LNCaP clone FGC (cell line): ENCODE results near the gene GSTM2.

Source experiments
- DNase-seq: peaks from one replicate; pipeline ENCODE4 v3.0.0-alpha.2; 2011; ENCODE audit warnings: low read depth
- H3K4me3 ChIP-seq: 2 replicates; pipeline ENCODE4 v1.5.1; 2011; ENCODE audit warnings: mild to moderate bottlenecking, low read depth, low read length, control low read depth
- CTCF ChIP-seq: IDR thresholded peaks from 2 replicates; pipeline ENCODE4 v1.5.1; 2012; ENCODE audit warnings: mild to moderate bottlenecking; ENCODE audit not compliant: control insufficient read depth, insufficient read depth; ENCODE audit errors: extremely low read depth

GSTM2 gene

GRCh38 chr1:109641861-109642260 is 26.0 kb upstream of the GSTM2 start:
- DNase-seq: no peak
- TF ChIP-seq CTCF: no peak
- H3K4me3 ChIP-seq: no peak overlapping the region

- DNase-seq: no peak
- H3K4me3 ChIP-seq: no peak overlapping the region
- no peak for TF ChIP-seq CTCF
These were observed 25.2 kb upstream of the GSTM2 start for GRCh38 chr1:109642626-109643025.

DNA sequence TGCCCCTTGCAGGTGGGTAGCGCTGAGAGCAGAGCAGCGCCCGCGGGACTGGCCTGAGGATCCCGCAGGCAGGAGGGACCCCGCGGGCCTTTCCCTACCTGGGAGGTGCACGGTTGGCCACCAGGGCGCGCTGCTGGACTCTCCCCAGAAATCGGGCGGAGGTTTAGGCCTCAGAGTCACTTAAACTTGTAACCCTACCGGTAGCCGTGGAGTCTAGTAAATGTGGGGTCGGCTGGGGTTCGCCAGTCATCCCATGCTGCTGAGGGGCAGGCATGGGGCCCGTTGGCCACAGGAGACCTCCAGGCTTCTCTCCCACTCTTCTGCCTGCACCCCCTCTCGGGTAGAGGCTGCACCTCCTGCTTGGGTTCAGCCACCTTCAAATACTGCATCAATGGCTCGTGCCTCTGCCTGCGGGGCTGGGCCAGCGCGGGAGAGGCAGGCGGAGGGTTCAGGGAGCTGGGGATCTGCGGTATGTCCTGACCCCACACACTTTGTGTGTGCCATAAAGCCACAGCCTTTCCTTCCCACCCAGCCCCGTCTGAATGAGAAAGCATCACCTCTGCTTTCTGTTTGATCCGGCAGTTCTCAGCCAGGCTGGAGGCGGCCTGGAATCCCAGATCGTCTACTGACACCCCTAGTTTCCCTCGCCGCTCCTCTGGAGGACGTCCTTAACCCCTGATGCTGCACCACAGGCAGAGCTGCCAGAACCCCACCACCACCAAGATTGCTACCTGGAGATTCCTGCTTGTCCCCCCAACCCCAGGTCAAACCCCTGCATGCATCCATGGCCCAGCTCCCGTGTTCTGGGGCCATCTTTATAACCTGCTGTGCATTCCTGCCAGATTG is 24.2 kb upstream of the GSTM2 start:
- no peak overlapping the region for H3K4me3 ChIP-seq
- peak; percentile 83 for TF ChIP-seq CTCF
- no peak for DNase-seq

DNA sequence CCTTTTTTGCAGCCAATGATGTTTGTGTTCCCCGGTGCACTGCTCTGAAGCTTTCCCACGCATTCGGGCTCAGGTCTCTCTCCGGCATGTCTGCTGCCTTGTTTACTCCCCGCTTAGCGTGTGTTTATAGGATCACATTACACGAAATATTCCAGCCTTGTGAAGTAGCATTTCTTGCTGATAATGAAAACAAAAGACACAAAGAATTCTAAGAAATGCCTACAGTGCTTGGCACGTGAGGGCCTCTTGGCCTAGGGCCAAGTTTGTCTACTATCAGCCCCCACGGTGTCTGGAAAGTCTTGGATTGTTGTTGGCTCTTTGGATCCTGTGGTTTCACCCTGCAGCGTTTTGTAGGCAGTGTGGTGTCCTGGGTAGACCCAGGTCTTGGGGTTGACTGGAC is 23.2 kb upstream of the GSTM2 start:
- TF ChIP-seq CTCF: no peak
- no peak overlapping the region for H3K4me3 ChIP-seq
- DNase-seq: no peak

- peak; percentile 54 for TF ChIP-seq CTCF
- no peak for DNase-seq
- peak overlapping the region; percentile 19; the same call in 1 of the 2 replicates for H3K4me3 ChIP-seq
These were observed 18.4 kb upstream of the GSTM2 start for GRCh38 chr1:109649491-109649914.

DNA sequence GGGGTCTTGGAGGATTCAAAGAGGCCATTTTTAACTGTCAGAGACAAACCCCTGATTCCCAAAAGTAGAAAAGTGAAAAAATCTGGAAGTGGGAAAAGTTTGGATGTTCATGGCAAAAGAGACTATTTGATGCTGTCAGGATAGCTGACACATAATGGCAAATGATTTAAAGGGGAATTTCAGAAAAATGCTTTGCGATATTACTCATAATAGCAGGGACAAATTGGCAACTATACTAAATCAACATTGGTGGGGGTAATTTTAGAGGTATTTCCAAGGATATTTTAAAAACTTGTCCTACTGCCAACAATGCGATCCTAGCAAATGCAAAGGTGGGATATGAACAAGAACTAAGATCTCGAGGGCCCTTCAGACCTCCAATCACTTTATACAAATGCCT is 17.2 kb upstream of the GSTM2 start:
- no peak for TF ChIP-seq CTCF
- no peak for DNase-seq
- H3K4me3 ChIP-seq: no peak overlapping the region

- no peak for DNase-seq
- H3K4me3 ChIP-seq: no peak overlapping the region
- no peak for TF ChIP-seq CTCF
These were observed 15.5 kb upstream of the GSTM2 start for GRCh38 chr1:109652402-109652801.
